GM19193 (cell line): ENCODE results near the gene ADAMTS10.

ENCODE experiments used
- POLR2A ChIP-seq: IDR thresholded peaks from 4 replicates; pipeline ENCODE4 v1.6.1; 2011; ENCODE audit not compliant: insufficient read depth, insufficient read length; ENCODE audit errors: extremely low read depth

Gene ADAMTS10

DNA sequence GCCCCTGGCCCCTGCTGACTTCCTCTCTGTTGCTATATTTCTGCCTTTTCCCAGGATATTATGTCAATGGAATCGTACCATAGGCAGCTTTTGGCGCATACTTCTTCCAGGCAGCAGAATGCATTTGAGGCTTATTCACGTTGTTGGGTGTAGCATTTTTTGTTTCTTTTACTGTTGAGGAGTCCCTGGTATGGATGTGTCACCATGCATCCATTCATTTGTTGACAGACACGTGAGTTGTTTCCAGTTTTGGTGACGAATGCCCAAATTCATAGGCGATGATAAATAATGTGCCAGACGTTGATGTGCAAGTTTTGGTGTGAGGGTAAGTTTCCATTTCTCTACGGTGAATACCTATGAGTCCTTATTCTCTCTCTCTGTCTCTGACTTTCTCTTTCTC lies 24.9 kb upstream of the ADAMTS10 start:
- TF ChIP-seq POLR2A, result no peak

DNA sequence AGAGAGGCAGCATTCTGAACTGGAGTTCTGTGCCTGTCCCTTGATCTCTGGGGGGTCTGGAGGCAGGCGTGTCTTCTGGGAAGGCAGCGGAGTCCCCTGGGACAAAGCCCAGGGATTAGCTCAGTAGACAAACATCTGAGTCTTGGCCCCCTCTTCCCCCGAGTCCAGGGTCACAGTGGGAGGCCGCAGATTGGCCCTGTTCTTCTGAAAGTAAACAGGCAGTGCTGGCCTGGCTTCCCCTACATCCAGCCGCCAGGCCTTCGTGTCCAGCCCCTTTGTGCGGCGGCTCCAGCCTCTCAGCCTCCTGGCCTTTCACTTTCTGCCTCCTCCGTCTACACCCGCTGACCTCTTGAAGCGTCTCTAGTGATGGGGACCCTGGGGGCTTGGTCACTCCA lies 20.9 kb upstream of the ADAMTS10 start:
- TF ChIP-seq POLR2A, result no peak

DNA sequence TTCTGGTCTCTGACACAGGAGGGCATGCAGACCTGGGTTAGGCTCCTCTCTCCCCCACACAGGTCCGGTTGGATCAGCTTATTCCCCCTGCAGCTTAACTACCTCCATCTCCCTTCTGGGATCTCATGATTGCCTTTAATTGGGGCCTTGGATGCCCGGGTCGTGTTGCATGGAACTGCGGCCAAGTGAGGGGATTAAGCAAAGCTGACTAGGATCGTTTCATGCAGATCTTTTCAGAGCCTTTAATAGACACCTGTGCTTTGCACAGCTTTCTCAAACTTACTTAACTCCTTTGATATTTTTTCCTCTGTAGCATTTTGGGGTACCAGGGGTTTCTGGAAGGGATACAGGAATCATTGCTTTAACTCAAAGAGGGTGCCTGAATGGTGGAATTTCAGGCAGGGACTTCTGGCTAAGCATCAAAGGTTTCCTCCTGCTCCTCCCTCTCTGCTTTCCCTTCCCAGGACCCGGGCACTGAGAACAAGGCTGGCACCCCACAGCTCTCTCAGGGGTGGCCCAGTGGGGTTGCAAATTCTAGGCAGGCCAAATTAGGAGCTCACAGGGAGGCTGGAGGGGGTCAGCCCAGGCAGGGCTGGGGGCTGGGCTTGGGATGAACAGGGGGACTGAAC lies 20.4 kb upstream of the ADAMTS10 start:
- TF ChIP-seq POLR2A, result no peak

DNA sequence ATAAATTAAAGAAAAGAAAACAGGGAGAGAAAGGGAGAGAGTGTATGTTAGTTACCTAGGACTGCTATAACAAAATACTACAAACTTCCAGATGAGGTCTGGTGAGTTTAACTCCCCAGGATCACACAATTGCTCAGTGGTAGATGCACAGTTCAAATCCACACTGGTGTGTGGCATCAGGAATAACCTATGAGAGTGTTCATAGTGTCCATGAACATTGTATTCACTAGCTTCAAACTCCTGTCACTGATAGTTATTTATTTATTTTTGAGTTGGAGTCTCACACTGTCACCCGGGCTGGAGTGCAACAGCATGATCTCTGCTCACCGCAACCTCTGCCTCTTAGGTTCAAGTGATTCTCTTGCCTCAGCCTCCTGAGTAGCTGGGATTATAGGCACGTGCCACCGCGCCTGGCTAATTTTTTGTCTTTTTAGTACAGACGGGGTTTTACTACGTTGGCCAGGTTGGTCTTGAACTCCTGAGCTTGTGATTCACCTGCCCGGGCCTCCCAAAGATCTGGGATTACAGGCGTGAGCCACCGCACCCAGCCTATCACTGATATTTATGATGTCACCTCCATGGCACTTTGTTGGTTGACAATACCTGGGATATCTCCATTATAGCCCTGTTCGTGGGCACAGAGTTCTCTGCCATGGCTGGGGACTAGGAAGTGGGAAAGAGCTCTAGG lies 19.6 kb upstream of the ADAMTS10 start, which contains the start of gene NFILZ:
Gene NFILZ (plus strand): TSS at position 638 of the 688 bp plus-strand sequence. CDS start 46,133 bp downstream, outside the sequence.
- TF ChIP-seq POLR2A, result no peak

DNA sequence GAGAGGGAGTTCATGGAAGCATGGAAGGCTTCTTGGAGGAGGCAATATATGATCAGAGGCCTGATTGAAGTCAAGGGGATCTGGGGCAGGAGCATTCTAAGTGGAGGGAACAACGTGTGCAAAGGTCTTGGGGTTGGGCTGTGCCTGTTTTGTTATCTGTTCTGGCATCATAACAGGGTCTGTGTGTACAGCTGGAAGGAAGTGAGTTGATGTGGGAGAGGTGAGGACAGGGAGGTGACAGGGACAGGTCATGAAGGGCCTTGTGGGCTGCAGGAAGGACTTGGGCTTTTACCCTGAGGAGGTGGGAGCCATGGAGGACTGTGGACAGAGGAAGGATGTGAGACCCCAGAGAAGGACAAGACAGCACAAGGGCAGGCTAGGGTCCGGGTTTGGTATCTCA lies 18.7 kb upstream of the ADAMTS10 start:
- TF ChIP-seq POLR2A, result no peak

DNA sequence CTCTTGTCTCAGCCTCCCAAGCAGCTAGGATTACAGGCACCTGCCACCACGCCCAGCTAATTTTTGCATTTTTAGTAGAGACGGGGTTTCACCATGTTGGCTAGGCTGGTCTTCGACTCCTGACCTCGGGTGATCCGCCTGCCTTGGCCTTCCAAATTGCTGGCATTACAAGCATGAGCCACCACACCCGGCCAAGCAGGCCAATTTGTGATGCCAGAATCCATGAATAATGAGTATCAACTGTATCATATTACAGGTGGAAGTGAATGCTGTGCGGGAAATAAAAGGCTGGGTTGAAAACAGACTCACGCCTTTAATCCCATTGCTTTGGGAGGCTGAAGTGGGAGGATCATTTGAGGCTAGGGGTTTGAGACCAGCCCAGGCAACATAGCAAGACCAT lies 16.3 kb upstream of the ADAMTS10 start:
- no peak for TF ChIP-seq POLR2A

DNA sequence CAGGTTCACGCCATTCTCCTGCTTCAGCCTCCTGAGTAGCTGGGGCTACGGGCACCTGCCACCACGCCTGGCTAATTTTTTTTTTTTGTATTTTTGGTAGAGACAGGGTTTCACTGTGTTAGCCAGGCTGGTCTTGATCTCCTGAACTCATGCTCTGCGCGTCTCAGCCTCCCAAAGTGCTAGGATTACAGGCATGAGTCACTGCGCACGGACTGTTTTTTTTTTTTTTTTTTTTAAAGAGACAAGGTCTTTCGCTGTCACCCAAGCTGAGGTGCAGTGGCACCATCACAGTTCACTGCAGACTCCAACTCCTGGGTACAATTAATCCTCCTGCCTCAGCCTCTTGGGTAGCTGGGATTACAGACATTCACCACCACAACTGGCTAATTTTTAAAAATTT lies 8.2 kb upstream of the ADAMTS10 start:
- TF ChIP-seq POLR2A, result no peak

DNA sequence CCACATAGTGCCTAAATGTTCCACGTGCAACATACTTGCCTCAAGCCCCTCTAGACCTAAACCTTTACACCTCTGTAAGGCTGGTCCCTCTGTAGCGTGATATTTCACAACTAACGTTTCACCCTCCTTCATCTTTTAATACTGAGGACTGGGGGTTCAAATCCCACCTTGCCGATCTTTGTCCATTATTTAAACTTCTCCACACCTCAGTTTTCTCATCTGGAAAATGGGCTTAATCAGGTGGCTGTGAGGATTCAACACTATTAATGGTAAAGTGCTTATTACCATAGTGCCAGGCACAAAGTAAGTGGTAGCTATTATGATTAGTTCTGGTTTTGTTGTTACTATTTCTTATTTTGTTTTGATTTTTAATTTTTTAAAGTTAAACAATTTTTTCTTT lies 7.5 kb upstream of the ADAMTS10 start:
- no peak for TF ChIP-seq POLR2A

DNA sequence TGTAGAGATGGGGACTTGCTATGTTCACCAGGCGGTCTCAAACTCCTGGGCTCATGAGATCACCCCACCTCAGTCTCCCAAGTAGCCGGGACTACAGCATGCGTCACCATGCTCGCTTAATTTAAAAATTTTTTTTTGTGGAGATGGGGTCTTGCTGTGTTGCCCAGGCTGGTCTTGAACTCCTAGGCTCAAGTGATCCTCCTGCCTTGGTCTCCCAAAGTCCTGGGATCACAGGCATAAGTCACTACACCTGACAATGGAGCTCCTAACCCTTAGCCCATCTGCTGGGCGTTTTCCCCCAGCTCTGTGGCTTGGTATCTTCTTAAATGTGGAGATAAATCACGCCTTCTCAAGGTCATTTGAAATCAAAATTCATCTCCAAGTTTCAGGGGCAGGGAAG lies 6.3 kb upstream of the ADAMTS10 start:
- TF ChIP-seq POLR2A, result no peak

DNA sequence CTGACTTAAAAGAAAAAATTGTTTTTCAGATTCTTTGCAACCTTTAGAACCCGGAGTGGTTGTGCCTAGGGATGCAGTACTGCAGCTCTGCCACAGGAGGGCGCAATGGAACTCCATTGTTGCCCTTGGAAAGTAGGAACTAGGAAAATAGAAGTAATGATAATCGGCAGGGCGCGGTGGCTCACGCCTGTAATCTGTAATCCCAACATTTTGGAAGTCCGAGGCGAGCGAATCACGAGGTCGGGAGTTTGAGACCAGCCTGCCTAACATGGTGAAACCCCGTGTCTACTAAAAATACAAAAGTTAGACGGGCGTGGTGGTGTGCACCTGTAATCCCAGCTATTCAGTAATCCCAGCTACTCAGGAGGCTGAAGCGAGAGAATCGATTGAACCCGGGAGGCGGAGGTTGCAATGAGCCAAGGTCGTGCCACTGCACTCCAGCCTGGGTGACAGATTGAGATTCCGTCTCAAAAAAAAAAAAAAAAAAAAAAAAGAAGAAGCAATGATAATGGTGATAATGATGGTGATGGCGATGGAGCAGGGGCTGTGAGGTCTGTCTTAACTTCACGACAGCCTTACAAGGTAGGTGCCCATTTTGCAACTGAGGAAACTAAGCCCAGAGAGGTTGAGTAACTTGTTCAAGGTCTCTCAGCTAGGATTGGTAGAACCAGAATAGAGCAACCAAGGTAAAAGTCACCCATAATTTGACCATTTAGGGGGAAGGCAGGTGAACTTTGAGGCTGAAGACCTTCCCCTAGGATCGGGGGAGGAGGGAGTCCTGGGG lies 5.5 kb upstream of the ADAMTS10 start:
- TF ChIP-seq POLR2A, result no peak

DNA sequence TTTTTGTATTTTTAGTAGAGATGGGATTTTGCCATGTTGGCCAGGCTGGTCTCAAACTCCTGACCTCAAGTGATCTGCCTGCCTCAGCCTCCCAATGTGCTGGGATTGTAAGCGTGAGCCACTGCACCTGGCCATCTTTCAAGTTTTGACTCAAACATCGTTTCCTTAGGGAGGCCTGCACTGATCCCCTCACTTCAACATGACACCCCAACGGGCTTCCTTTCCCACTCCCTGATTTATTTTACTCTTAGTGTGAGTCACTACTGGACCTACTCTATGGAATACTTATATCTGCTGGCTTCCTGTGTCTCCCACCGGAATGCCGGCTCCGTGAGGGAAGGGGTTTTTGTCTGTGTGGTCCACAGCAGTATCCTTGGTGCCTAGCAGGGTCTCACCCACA lies 4.5 kb upstream of the ADAMTS10 start:
- TF ChIP-seq POLR2A, result no peak

DNA sequence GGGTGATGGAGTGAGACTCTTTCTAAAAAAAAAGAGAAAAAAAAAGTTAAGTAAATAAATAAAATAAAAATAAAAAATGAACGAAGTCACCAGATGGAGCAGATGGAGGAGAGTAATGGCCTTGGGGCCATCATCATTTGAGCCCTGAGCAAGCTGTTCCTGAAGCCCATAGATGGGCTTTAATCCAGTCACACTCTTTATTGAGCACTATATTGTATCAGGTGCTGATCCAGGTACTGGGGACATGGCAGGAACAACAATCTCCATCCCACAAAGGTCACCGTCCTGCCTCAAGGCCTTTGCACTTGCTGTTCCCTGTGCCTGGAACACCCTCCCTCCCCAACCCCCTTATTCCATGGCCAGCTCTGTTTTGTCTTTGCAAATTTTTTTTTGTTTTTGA lies 3.9 kb upstream of the ADAMTS10 start:
- TF ChIP-seq POLR2A, result no peak

DNA sequence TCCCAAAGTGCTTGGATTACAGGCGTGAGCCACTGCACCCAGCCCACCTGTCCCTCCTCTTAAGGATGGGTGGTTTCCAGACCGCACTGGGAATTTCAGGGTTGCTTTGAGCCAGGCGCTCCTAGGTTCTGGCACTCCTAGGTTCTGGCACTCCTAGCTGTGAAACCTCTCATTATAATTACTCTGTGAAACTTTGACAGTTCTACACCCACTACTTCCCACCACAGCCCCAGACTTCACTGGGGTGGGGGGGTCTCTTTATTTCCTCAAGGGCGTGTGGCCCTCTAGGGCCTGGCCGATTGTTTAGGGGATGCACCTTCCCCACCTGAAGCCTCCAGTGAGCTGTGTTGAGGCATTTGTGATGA lies 2.3 kb upstream of the ADAMTS10 start:
- TF ChIP-seq POLR2A, result no peak

DNA sequence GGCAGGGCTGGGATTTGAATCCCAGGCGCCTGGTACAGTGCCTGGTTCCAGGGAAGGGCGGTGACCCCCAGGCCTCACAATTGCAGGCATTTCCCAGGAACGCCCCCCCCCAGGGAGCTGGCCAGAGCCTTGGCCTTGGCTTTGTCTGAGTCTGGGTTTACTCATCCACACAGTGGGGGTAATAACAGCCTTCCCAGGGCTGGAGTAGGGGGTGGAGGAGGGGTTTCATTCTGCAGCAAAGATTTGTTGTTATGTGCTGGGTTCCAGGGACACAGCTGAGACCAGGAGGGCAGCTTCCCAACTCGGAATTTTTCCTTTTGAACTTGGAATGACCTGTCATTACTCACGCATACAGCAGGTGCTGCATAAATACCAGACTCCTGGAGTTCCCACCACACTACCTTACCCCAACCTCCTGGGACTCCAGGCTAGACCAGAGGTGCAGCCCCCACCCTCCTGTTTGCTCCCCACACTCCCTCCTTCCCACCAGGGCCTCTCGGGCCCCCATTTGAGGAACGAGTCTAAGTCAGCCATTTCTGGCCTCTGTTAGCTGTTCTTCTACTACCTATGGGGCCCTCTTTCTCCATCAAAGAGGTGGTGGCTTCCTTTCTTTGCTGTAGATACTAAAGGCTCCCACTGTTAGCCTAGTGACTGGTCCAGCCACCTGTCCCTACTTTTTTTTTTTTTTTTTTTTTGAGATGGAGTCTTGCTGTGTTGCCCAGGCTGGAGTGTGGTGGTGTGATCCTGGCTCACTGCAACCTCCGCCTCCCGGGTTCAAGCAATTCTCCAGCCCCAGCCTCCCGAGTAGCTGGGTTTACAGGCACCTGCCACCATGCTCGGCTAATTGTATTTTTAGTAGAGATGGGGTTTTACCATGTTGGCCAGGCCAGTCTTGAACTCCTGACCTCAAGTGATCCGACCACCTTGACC lies 1.6 kb upstream of the ADAMTS10 start:
- TF ChIP-seq POLR2A, result no peak

DNA sequence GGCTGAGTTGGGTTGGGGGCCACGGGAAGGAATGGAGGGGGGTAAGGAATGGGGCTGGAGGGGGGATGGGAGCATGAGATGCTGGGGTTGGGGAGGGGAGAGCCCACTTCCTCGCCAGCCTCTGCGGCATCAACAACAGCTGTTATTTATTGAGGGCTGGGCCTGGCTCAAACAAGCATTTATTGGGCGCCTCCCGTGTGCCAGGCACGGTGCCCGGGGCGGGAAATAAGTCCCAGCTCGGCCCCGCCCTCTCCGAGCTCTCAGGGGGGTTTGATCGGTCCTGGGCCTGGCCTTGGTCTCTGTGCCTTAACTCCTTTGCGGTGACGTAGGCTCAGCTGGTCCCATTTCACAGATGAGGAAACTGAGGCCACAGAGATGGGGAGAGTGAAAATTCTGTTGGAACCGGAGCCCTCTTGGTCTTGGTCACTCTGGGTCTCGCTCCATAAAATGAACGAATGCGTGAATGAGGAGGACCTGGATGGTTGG lies 919 bp upstream of the ADAMTS10 start:
- no peak for TF ChIP-seq POLR2A
